WERI-Rb-1 (cell line): Measurements from ENCODE around the gene RND2.

ENCODE experiments used
- DNase-seq: peaks from one replicate; pipeline ENCODE4 v3.0.0-alpha.2; 2020
- H3K27ac ChIP-seq: fragments of 250-450 bp; sonication (Bioruptor Pico); 2 replicates; pipeline ENCODE4 v1.5.1; 2020; ENCODE audit warnings: mild to moderate bottlenecking, moderate library complexity
- H3K27me3 ChIP-seq: fragments of 250-450 bp; sonication (Bioruptor Pico); 2 replicates; pipeline ENCODE4 v1.5.1; 2021; ENCODE audit warnings: mild to moderate bottlenecking, low read depth, moderate library complexity; ENCODE audit not compliant: insufficient read depth, severe bottlenecking
- H3K36me3 ChIP-seq: fragments of 250-450 bp; sonication (Bioruptor Pico); 2 replicates; pipeline ENCODE4 v1.5.1; 2020; ENCODE audit warnings: mild to moderate bottlenecking, moderate library complexity
- H3K4me3 ChIP-seq: 2 replicates; pipeline ENCODE4 v1.5.1; 2011; ENCODE audit warnings: low read depth, mild to moderate bottlenecking, control low read depth, low read length
- H3K9me3 ChIP-seq: fragments of 250-450 bp; sonication (Bioruptor Pico); 2 replicates; pipeline ENCODE4 v1.5.1; 2021; ENCODE audit warnings: mild to moderate bottlenecking, moderate library complexity; ENCODE audit not compliant: severe bottlenecking
- CTCF ChIP-seq: IDR thresholded peaks from 2 replicates; pipeline ENCODE4 v1.5.1; 2011; ENCODE audit warnings: low read depth, mild to moderate bottlenecking, control low read depth, inconsistent platforms, low read length

The RND2 gene

GRCh38 chr17:42980766-42981397 is 44.1 kb upstream of the RND2 start:
- H3K36me3 ChIP-seq = peaks cover 32% of the 10 kb centered on the region
- H3K9me3 ChIP-seq = no peaks in the 10 kb centered on the region
- TF ChIP-seq CTCF = peak; percentile 43
- H3K27me3 ChIP-seq = no peaks in the 10 kb centered on the region
- DNase-seq = peak; percentile 71
- H3K27ac ChIP-seq = peak overlapping the region; percentile 82
- peak overlapping the region; percentile 51 for H3K4me3 ChIP-seq

- H3K4me3 ChIP-seq = no peak overlapping the region
Observed at GRCh38 chr17:42982266-42982665, 42.8 kb upstream of the RND2 start.

GRCh38 chr17:42985225-42985624 is 39.8 kb upstream of the RND2 start:
- H3K27ac ChIP-seq = no peak overlapping the region
- no peaks in the 10 kb centered on the region for H3K27me3 ChIP-seq
- no peaks in the 10 kb centered on the region for H3K9me3 ChIP-seq
- peaks cover 72% of the 10 kb centered on the region for H3K36me3 ChIP-seq
- no peak for DNase-seq
- TF ChIP-seq CTCF = no peak
- H3K4me3 ChIP-seq = no peak overlapping the region

More at GRCh38 chr17:42982266-42982665, 42.8 kb upstream of the RND2 start:
- no peak for TF ChIP-seq CTCF
- H3K27ac ChIP-seq = no peak overlapping the region
- H3K27me3 ChIP-seq = no peaks in the 10 kb centered on the region
- DNase-seq = no peak
- peaks cover 45% of the 10 kb centered on the region for H3K36me3 ChIP-seq
- H3K9me3 ChIP-seq = no peaks in the 10 kb centered on the region

- Histone ChIP-seq H3K27me3 (no peaks in the 10 kb centered on the region), H3K4me3 (no peak overlapping the region), H3K27ac (no peak overlapping the region), H3K9me3 (no peaks in the 10 kb centered on the region), H3K36me3 (peaks cover 90% of the 10 kb centered on the region)
- no peak for TF ChIP-seq CTCF
- no peak for DNase-seq
Observed at GRCh38 chr17:42989141-42989540, 35.9 kb upstream of the RND2 start.

GRCh38 chr17:42989726-42990652 is 35.0 kb upstream of the RND2 start:
- DNase-seq = no peak
- H3K9me3 ChIP-seq = no peaks in the 10 kb centered on the region

More at GRCh38 chr17:42989726-42990652, 35.0 kb upstream of the RND2 start:
- Histone ChIP-seq H3K4me3 (no peak overlapping the region), H3K27ac (no peak overlapping the region), H3K27me3 (no peaks in the 10 kb centered on the region), H3K36me3 (peaks cover 84% of the 10 kb centered on the region)
- TF ChIP-seq CTCF = no peak
